Panc1 (cell line): ENCODE results near the gene SLC14A1.

Source experiments
- POLR2AphosphoS5 ChIP-seq: IDR thresholded peaks from 2 replicates; pipeline ENCODE4 v1.6.1; 2012; ENCODE audit warnings: mild to moderate bottlenecking, low read depth, low read length, moderate library complexity
- TCF7L2 ChIP-seq: IDR thresholded peaks from 2 replicates; pipeline ENCODE4 v1.6.1; 2011; ENCODE audit warnings: mild to moderate bottlenecking, low read depth, low read length, inconsistent platforms
- TF ChIP-seq, protein P1 (sequence below): fragments of 450-650 bp; IDR thresholded peaks from 2 replicates; pipeline ENCODE4 v1.5.1; 2017; ENCODE audit warnings: mild to moderate bottlenecking

DNA sequence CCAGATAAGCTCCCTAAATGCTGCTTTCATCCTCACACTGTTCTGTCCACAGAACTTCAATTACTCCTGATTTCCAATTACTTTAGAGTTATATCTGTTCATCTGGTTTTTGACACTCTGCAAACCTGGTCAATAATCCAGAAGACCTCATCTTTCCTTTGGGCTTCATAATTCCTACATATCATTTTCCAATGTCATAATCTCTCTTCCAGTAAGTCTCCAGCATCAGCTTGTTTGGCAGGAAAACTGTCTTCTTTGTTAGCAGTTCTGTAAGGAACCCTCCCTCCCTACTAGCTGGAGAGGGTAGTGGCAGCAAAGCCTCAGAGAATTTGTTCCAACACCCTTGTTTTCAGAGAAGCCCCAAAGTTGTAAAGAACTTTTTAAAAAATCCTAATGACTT lies 11.9 kb upstream of the SLC14A1 start:
- TF ChIP-seq, protein P1, sequence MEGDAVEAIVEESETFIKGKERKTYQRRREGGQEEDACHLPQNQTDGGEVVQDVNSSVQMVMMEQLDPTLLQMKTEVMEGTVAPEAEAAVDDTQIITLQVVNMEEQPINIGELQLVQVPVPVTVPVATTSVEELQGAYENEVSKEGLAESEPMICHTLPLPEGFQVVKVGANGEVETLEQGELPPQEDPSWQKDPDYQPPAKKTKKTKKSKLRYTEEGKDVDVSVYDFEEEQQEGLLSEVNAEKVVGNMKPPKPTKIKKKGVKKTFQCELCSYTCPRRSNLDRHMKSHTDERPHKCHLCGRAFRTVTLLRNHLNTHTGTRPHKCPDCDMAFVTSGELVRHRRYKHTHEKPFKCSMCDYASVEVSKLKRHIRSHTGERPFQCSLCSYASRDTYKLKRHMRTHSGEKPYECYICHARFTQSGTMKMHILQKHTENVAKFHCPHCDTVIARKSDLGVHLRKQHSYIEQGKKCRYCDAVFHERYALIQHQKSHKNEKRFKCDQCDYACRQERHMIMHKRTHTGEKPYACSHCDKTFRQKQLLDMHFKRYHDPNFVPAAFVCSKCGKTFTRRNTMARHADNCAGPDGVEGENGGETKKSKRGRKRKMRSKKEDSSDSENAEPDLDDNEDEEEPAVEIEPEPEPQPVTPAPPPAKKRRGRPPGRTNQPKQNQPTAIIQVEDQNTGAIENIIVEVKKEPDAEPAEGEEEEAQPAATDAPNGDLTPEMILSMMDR, result no peak
- no peak for TF ChIP-seq TCF7L2
- TF ChIP-seq POLR2AphosphoS5, result no peak
